ENCODE results near the gene BCR.

DNA sequence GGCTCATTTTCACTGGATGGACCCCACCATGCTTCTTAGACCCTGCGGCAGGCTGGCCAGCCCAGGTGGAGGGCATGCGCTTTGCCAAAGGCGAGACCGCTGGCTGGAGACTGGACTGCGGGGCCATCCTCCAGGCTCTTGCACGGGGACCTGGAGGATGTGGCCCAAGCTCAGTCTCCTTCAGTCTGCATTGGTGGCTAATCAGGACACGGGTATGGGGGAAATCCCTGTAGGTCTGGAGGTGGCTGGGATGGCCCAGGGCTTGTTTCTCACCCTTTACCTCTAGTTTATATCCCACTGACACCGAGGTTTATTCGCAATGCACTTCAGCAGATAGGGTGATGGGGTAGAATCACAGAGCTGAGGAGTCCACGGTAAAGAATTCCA, 45.0 kb downstream of the BCR start:
- TF ChIP-seq, protein P1, sequence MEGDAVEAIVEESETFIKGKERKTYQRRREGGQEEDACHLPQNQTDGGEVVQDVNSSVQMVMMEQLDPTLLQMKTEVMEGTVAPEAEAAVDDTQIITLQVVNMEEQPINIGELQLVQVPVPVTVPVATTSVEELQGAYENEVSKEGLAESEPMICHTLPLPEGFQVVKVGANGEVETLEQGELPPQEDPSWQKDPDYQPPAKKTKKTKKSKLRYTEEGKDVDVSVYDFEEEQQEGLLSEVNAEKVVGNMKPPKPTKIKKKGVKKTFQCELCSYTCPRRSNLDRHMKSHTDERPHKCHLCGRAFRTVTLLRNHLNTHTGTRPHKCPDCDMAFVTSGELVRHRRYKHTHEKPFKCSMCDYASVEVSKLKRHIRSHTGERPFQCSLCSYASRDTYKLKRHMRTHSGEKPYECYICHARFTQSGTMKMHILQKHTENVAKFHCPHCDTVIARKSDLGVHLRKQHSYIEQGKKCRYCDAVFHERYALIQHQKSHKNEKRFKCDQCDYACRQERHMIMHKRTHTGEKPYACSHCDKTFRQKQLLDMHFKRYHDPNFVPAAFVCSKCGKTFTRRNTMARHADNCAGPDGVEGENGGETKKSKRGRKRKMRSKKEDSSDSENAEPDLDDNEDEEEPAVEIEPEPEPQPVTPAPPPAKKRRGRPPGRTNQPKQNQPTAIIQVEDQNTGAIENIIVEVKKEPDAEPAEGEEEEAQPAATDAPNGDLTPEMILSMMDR (IDR thresholded peaks at IDR 0.05) = no peak
- TF ChIP-seq POLR2A (IDR thresholded peaks at IDR 0.05) = no peak
